ENCODE data around the gene CYP8B1.

DNA sequence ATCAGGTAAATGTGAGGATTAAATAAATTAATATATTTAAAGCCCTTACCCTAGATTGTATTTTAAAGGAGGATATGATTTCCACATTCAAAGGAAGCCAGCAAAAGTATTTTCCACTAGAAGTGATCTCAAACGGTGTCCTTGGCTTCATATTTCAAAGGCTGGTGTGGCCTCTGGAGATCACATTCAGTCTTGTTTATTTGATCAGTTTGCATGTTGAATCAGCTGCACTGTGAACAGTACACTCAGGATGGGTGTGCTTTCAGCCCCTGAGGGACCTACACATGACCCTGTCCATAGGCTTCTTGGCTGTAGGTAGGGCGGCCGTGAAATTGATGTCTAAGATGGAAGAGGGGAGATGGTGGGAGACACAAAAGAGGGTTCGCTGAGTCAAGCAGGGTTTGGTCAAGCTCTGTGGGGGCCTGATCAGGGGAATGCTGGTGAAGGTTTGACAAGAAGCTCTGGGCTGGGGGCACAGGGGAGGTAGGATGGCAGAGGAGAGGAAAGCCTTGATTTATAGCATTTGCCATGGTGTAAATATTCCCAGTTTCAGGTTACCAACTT, 21.9 kb downstream of the CYP8B1 start:
- TF ChIP-seq CTCF (IDR thresholded peaks at IDR 0.05 in 2 of 3, conservative IDR thresholded peaks at IDR 0.05 in 1 of 3; ENCODE audit: insufficient read depth in 2 of 3, low read depth in 1 of 3, low read length in 3 of 3), result no peak
- TF ChIP-seq RB1 (IDR thresholded peaks at IDR 0.05; ENCODE audit: low read depth), result no peak
- no peak for TF ChIP-seq ZNF253 (CRISPR knock-in tag; conservative IDR thresholded peaks at IDR 0.05)

Measured in K562 (cell line).